Measurements from ENCODE around the gene FARS2. TPM values are rescaled to one million over a fixed set of nuclear protein-coding genes. Genes with fewer than 3 reads are reported as not detected.

Gene FARS2
- polyA plus RNA-seq (ENCODE audit: insufficient read length in 4 of 4) = 10 to 100 TPM; 19.6 to 21.8 (median 20.5) TPM

GRCh38 chr6:5260661-5261544 is at the start of gene FARS2, which contains the start of gene LYRM4:
TSS of gene FARS2 (plus strand) at chr6:5261513.
TSS of gene LYRM4 (minus strand) at chr6:5260950. CDS start at chr6:5260733, 217 bp downstream.
- peak; percentile 79 to 97 (median 82) for DNase-seq (ENCODE audit: low read depth in 4 of 4, low spot score in 3 of 4)

- DNase-seq (ENCODE audit: low read depth in 4 of 4, low spot score in 3 of 4) = no peak
These were observed 47.5 kb upstream of the FARS2 start for GRCh38 chr6:5213836-5214235.

- peak; percentile 65 to 80 (median 68) for DNase-seq (ENCODE audit: low read depth in 4 of 4, low spot score in 3 of 4)
These were observed 46.7 kb upstream of the FARS2 start for GRCh38 chr6:5214570-5215052.

- no peak for DNase-seq (ENCODE audit: low read depth in 4 of 4, low spot score in 3 of 4)
These were observed 46.2 kb upstream of the FARS2 start for GRCh38 chr6:5215159-5215558.

GRCh38 chr6:5215799-5216198 is 45.5 kb upstream of the FARS2 start:
- no peak for DNase-seq (ENCODE audit: low read depth in 4 of 4, low spot score in 3 of 4)

GRCh38 chr6:5217356-5217755 is 44.0 kb upstream of the FARS2 start:
- DNase-seq (ENCODE audit: low read depth in 4 of 4, low spot score in 3 of 4) = no peak

GRCh38 chr6:5219011-5219691 is 42.2 kb upstream of the FARS2 start:
- DNase-seq (ENCODE audit: low read depth in 4 of 4, low spot score in 3 of 4) = no peak

GRCh38 chr6:5220443-5220842 is 40.9 kb upstream of the FARS2 start:
- no peak for DNase-seq (ENCODE audit: low read depth in 4 of 4, low spot score in 3 of 4)

- DNase-seq (ENCODE audit: low read depth in 4 of 4, low spot score in 3 of 4) = no peak
These were observed 38.0 kb upstream of the FARS2 start for GRCh38 chr6:5223309-5223708.

GRCh38 chr6:5229356-5229755 is 32.0 kb upstream of the FARS2 start:
- no peak for DNase-seq (ENCODE audit: low read depth in 4 of 4, low spot score in 3 of 4)

GRCh38 chr6:5230081-5230480 is 31.2 kb upstream of the FARS2 start:
- DNase-seq (ENCODE audit: low read depth in 4 of 4, low spot score in 3 of 4) = no peak

- no peak for DNase-seq (ENCODE audit: low read depth in 4 of 4, low spot score in 3 of 4)
These were observed 30.0 kb upstream of the FARS2 start for GRCh38 chr6:5231289-5231688.

GRCh38 chr6:5234874-5235273 is 26.4 kb upstream of the FARS2 start:
- no peak for DNase-seq (ENCODE audit: low read depth in 4 of 4, low spot score in 3 of 4)

- DNase-seq (ENCODE audit: low read depth in 4 of 4, low spot score in 3 of 4) = no peak
These were observed 25.5 kb upstream of the FARS2 start for GRCh38 chr6:5235830-5236229.

- DNase-seq (ENCODE audit: low read depth in 4 of 4, low spot score in 3 of 4) = no peak
These were observed 23.5 kb upstream of the FARS2 start for GRCh38 chr6:5237805-5238204.

GRCh38 chr6:5238336-5238735 is 23.0 kb upstream of the FARS2 start:
- no peak for DNase-seq (ENCODE audit: low read depth in 4 of 4, low spot score in 3 of 4)

- no peak for DNase-seq (ENCODE audit: low read depth in 4 of 4, low spot score in 3 of 4)
These were observed 20.1 kb upstream of the FARS2 start for GRCh38 chr6:5241252-5241651.

- no peak for DNase-seq (ENCODE audit: low read depth in 4 of 4, low spot score in 3 of 4)
These were observed 18.2 kb upstream of the FARS2 start for GRCh38 chr6:5243069-5243468.

- DNase-seq (ENCODE audit: low read depth in 4 of 4, low spot score in 3 of 4) = no peak
These were observed 14.9 kb upstream of the FARS2 start for GRCh38 chr6:5246141-5247097.

- no peak for DNase-seq (ENCODE audit: low read depth in 4 of 4, low spot score in 3 of 4)
These were observed 14.1 kb upstream of the FARS2 start for GRCh38 chr6:5247201-5247600.
